Measurements from ENCODE around the gene CCR4. TPM values are rescaled to one million over a fixed set of nuclear protein-coding genes. Genes with fewer than 3 reads are reported as not detected.
A peak's percentile ranks its signal among the peaks of the same experiment; 100 is the strongest.
"Not testable (repeated sequence)": the region's sequence is repeated elsewhere in the genome, so short reads cannot be mapped to it uniquely, and the experiment has no call there.

The CCR4 gene
- total RNA-seq = under 1 TPM; 0.15 to 0.28 TPM
- long read RNA-seq = 0 reads

- intact Hi-C loops (cut with DNase I, micrococcal nuclease) = no loop called here
- DNase-seq (no peak), ATAC-seq (no peak)
These were observed at the start of gene CCR4 for GRCh38 chr3:32951410-32951811. CCR4 (plus strand) TSS chr3:32951644; CDS start chr3:32953423, 1,779 bp downstream.

- ATAC-seq (peak; percentile 82), DNase-seq (peak; percentile 31 to 46)
- intact Hi-C loops (cut with DNase I, micrococcal nuclease) = not testable (repeated sequence)
These were observed 48.5 kb upstream of the CCR4 start for GRCh38 chr3:32902887-32903371.

- DNase-seq (no peak), ATAC-seq (no peak)
- intact Hi-C loops (cut with DNase I, micrococcal nuclease) = no loop called here
These were observed 47.5 kb upstream of the CCR4 start for GRCh38 chr3:32903953-32904352.

- no peak for ATAC-seq
- DNase-seq = no peak
- intact Hi-C loops (cut with DNase I, micrococcal nuclease) = no loop called here
These were observed 41.4 kb upstream of the CCR4 start for GRCh38 chr3:32909999-32910398.

GRCh38 chr3:32910954-32911353 is 40.5 kb upstream of the CCR4 start:
- ATAC-seq = no peak
- intact Hi-C loops (cut with DNase I, micrococcal nuclease) = no loop called here
- DNase-seq = no peak

GRCh38 chr3:32912046-32912445 is 39.4 kb upstream of the CCR4 start:
- no peak for ATAC-seq
- no peak for DNase-seq
- intact Hi-C loops (cut with DNase I, micrococcal nuclease) = no loop called here

- ATAC-seq (no peak), DNase-seq (peak in 1 of 2 donors; percentile 29)
- intact Hi-C loops (cut with DNase I, micrococcal nuclease) = no loop called here
These were observed 37.5 kb upstream of the CCR4 start for GRCh38 chr3:32913790-32914446.

- ATAC-seq = no peak
- intact Hi-C loops (cut with DNase I, micrococcal nuclease) = no loop called here
- DNase-seq = no peak
These were observed 31.5 kb upstream of the CCR4 start for GRCh38 chr3:32919920-32920319.

- no peak for ATAC-seq
- DNase-seq = no peak
- intact Hi-C loops (cut with DNase I, micrococcal nuclease) = no loop called here
These were observed 29.4 kb upstream of the CCR4 start for GRCh38 chr3:32922078-32922477.

GRCh38 chr3:32930161-32930560 is 21.3 kb upstream of the CCR4 start:
- DNase-seq (no peak), ATAC-seq (no peak)
- intact Hi-C loops (cut with DNase I, micrococcal nuclease) = no loop called here

GRCh38 chr3:32931273-32931672 is 20.2 kb upstream of the CCR4 start:
- ATAC-seq; intact Hi-C loops (cut with DNase I, micrococcal nuclease); DNase-seq: not testable (repeated sequence)

- ATAC-seq = no peak
- peak in 1 of 2 donors; percentile 20 for DNase-seq
- intact Hi-C loops (cut with DNase I, micrococcal nuclease) = no loop called here
These were observed 17.2 kb upstream of the CCR4 start for GRCh38 chr3:32934150-32934742.

- ATAC-seq (no peak), DNase-seq (no peak)
- intact Hi-C loops (cut with DNase I, micrococcal nuclease) = no loop called here
These were observed 14.1 kb upstream of the CCR4 start for GRCh38 chr3:32937331-32937730.

GRCh38 chr3:32939531-32940284 is 11.7 kb upstream of the CCR4 start:
- not testable (repeated sequence) for DNase-seq, ATAC-seq
- intact Hi-C loops (cut with DNase I, micrococcal nuclease) = loop anchor here in 1 of 2 donors (10.0 kb wide), 1 partner anchor 135 kb away; no protein-coding TSS in a partner anchor

GRCh38 chr3:32940726-32941125 is 10.7 kb upstream of the CCR4 start:
- intact Hi-C loops (cut with DNase I, micrococcal nuclease) = loop anchor here in 1 of 2 donors (10.0 kb wide), 1 partner anchor 134 kb away; no protein-coding TSS in a partner anchor
- DNase-seq (no peak), ATAC-seq (no peak)

GRCh38 chr3:32945136-32945535 is 6.3 kb upstream of the CCR4 start:
- ATAC-seq = no peak
- DNase-seq = no peak
- intact Hi-C loops (cut with DNase I, micrococcal nuclease) = loop anchor here in 1 of 2 donors (10.0 kb wide), 1 partner anchor 130 kb away; no protein-coding TSS in a partner anchor

- not testable (repeated sequence) for DNase-seq, ATAC-seq
- intact Hi-C loops (cut with DNase I, micrococcal nuclease) = loop anchor here in 1 of 2 donors (10.0 kb wide), 1 partner anchor 129 kb away; no protein-coding TSS in a partner anchor
These were observed 5.8 kb upstream of the CCR4 start for GRCh38 chr3:32945598-32945997.

GRCh38 chr3:32946973-32947788 is 4.3 kb upstream of the CCR4 start:
- peak; percentile 56 for ATAC-seq
- intact Hi-C loops (cut with DNase I, micrococcal nuclease) = loop anchor here in 1 of 2 donors (10.0 kb wide), 1 partner anchor 128 kb away; no protein-coding TSS in a partner anchor
- DNase-seq = no peak
